IgD-negative memory B cell (primary cell): Measurements from ENCODE around the gene GRM1. TPM values are rescaled to one million over a fixed set of nuclear protein-coding genes. Genes with fewer than 3 reads are reported as not detected.

Source experiments
- H3K27ac Mint-ChIP-seq, 3 donors: one replicate each; pipeline ENCODE4 v1.8.0; 2020 to 2022; ENCODE audit warnings: mild to moderate bottlenecking in 3 of 3, mixed read lengths in 3 of 3, moderate library complexity in 1 of 3
- H3K27me3 Mint-ChIP-seq: one replicate; pipeline ENCODE4 v1.8.0; 2021; ENCODE audit warnings: mixed read lengths
- H3K36me3 Mint-ChIP-seq: one replicate; pipeline ENCODE4 v1.8.0; 2020; ENCODE audit warnings: mild to moderate bottlenecking, mixed read lengths
- H3K4me1 Mint-ChIP-seq, 3 donors: one replicate each; pipeline ENCODE4 v1.8.0; 2020 to 2022; ENCODE audit warnings: mixed read lengths in 3 of 3, mild to moderate bottlenecking in 1 of 3
- H3K4me3 Mint-ChIP-seq, 4 donors: one replicate each; pipeline ENCODE4 v1.8.0; 2020 to 2022; ENCODE audit warnings: mild to moderate bottlenecking in 4 of 4, mixed read lengths in 4 of 4, moderate library complexity in 3 of 4
- H3K9me3 Mint-ChIP-seq, 3 donors: one replicate each; pipeline ENCODE4 v1.8.0; 2020 to 2021; ENCODE audit warnings: mixed read lengths in 3 of 3, mild to moderate bottlenecking in 1 of 3
- polyA plus RNA-seq: library from polyadenylated mRNA; unstranded; fragments of 300-500 nt; fragmentation: Illumina TruSeq; gene quantifications from one replicate; pipeline ENCODE4 v1.2.3, GENCODE V29; 2021

Gene GRM1
- polyA plus RNA-seq, 1 donor from 2014 or later = not detected

- Mint-ChIP-seq H3K27ac (no peak overlapping the region), H3K9me3 (peaks cover 0 to 1% (median 1%) of the 10 kb centered on the region in 3 donors), H3K4me1 (no peaks in the 10 kb centered on the region), H3K36me3 (peaks cover 1% of the 10 kb centered on the region), H3K4me3 (no peak overlapping the region), H3K27me3 (peaks cover 1% of the 10 kb centered on the region)
Observed at GRCh38 chr6:146331013-146331412, 302.2 kb downstream of the GRM1 start.

- H3K36me3 Mint-ChIP-seq = peaks cover 1% of the 10 kb centered on the region
- no peaks in the 10 kb centered on the region for H3K4me1 Mint-ChIP-seq
- H3K27ac Mint-ChIP-seq = no peak overlapping the region
- H3K4me3 Mint-ChIP-seq = no peak overlapping the region
- peaks cover 1% of the 10 kb centered on the region for H3K27me3 Mint-ChIP-seq
- peaks cover 0 to 1% (median 0%) of the 10 kb centered on the region in 3 donors for H3K9me3 Mint-ChIP-seq
Observed at GRCh38 chr6:146335336-146335735, 306.5 kb downstream of the GRM1 start.

- Mint-ChIP-seq H3K27me3 (peaks cover 1% of the 10 kb centered on the region), H3K4me3 (no peak overlapping the region), H3K4me1 (no peaks in the 10 kb centered on the region), H3K27ac (no peak overlapping the region), H3K9me3 (no peaks in the 10 kb centered on the region), H3K36me3 (peaks cover 1% of the 10 kb centered on the region)
Observed at GRCh38 chr6:146336191-146336590, 307.3 kb downstream of the GRM1 start.

GRCh38 chr6:146337376-146337775 is 308.5 kb downstream of the GRM1 start:
- Mint-ChIP-seq H3K27ac (no peak overlapping the region), H3K36me3 (peaks cover 1% of the 10 kb centered on the region), H3K4me3 (no peak overlapping the region), H3K9me3 (no peaks in the 10 kb centered on the region), H3K4me1 (no peaks in the 10 kb centered on the region), H3K27me3 (peaks cover 1% of the 10 kb centered on the region)

- H3K9me3 Mint-ChIP-seq = no peaks in the 10 kb centered on the region
Observed at GRCh38 chr6:146339716-146340115, 310.9 kb downstream of the GRM1 start.

GRCh38 chr6:146341493-146342230 is 312.8 kb downstream of the GRM1 start:
- Mint-ChIP-seq H3K4me1 (no peaks in the 10 kb centered on the region), H3K27ac (no peak overlapping the region), H3K27me3 (no peaks in the 10 kb centered on the region), H3K9me3 (no peaks in the 10 kb centered on the region), H3K4me3 (no peak overlapping the region), H3K36me3 (no peaks in the 10 kb centered on the region)

More at GRCh38 chr6:146339716-146340115, 310.9 kb downstream of the GRM1 start:
- Mint-ChIP-seq H3K4me1 (no peaks in the 10 kb centered on the region), H3K4me3 (no peak overlapping the region), H3K36me3 (peaks cover 1% of the 10 kb centered on the region), H3K27ac (no peak overlapping the region), H3K27me3 (no peaks in the 10 kb centered on the region)

GRCh38 chr6:146345598-146345997 is 316.7 kb downstream of the GRM1 start:
- Mint-ChIP-seq H3K27me3 (no peaks in the 10 kb centered on the region), H3K36me3 (no peaks in the 10 kb centered on the region), H3K4me3 (no peak overlapping the region), H3K9me3 (no peaks in the 10 kb centered on the region), H3K27ac (no peak overlapping the region), H3K4me1 (no peaks in the 10 kb centered on the region)

- Mint-ChIP-seq H3K27me3 (no peaks in the 10 kb centered on the region), H3K27ac (no peak overlapping the region), H3K9me3 (peaks cover 0 to 2% (median 0%) of the 10 kb centered on the region in 3 donors), H3K36me3 (no peaks in the 10 kb centered on the region), H3K4me1 (no peaks in the 10 kb centered on the region), H3K4me3 (no peak overlapping the region)
Observed at GRCh38 chr6:146347090-146347489, 318.2 kb downstream of the GRM1 start.

GRCh38 chr6:146347690-146348089 is 318.8 kb downstream of the GRM1 start:
- peaks cover 0 to 4% (median 0%) of the 10 kb centered on the region in 3 donors for H3K9me3 Mint-ChIP-seq
- no peaks in the 10 kb centered on the region for H3K36me3 Mint-ChIP-seq
- H3K27me3 Mint-ChIP-seq = no peaks in the 10 kb centered on the region
- H3K27ac Mint-ChIP-seq = no peak overlapping the region
- H3K4me1 Mint-ChIP-seq = no peaks in the 10 kb centered on the region
- no peak overlapping the region for H3K4me3 Mint-ChIP-seq

- Mint-ChIP-seq H3K4me3 (no peak overlapping the region), H3K4me1 (no peaks in the 10 kb centered on the region), H3K27ac (no peak overlapping the region), H3K9me3 (peaks cover 0 to 4% (median 3%) of the 10 kb centered on the region in 3 donors), H3K27me3 (no peaks in the 10 kb centered on the region), H3K36me3 (no peaks in the 10 kb centered on the region)
Observed at GRCh38 chr6:146351018-146351417, 322.2 kb downstream of the GRM1 start.

GRCh38 chr6:146352163-146352562 is 323.3 kb downstream of the GRM1 start:
- Mint-ChIP-seq H3K4me3 (no peak overlapping the region), H3K9me3 (peaks cover 0 to 4% (median 3%) of the 10 kb centered on the region in 3 donors), H3K4me1 (no peaks in the 10 kb centered on the region), H3K27ac (no peak overlapping the region), H3K36me3 (no peaks in the 10 kb centered on the region), H3K27me3 (no peaks in the 10 kb centered on the region)

- H3K9me3 Mint-ChIP-seq = peaks cover 1 to 7% (median 4%) of the 10 kb centered on the region in 3 donors
- no peaks in the 10 kb centered on the region for H3K4me1 Mint-ChIP-seq
- H3K4me3 Mint-ChIP-seq = no peak overlapping the region
- no peak overlapping the region for H3K27ac Mint-ChIP-seq
- H3K27me3 Mint-ChIP-seq = no peaks in the 10 kb centered on the region
- H3K36me3 Mint-ChIP-seq = no peaks in the 10 kb centered on the region
Observed at GRCh38 chr6:146354451-146354850, 325.6 kb downstream of the GRM1 start.

- Mint-ChIP-seq H3K27me3 (no peaks in the 10 kb centered on the region), H3K9me3 (peaks cover 1 to 7% (median 4%) of the 10 kb centered on the region in 3 donors), H3K4me3 (no peak overlapping the region), H3K27ac (no peak overlapping the region), H3K36me3 (peaks cover under 1% of the 10 kb centered on the region), H3K4me1 (no peaks in the 10 kb centered on the region)
Observed at GRCh38 chr6:146355521-146356100, 326.7 kb downstream of the GRM1 start.

GRCh38 chr6:146357578-146358430 is 328.9 kb downstream of the GRM1 start:
- H3K4me3 Mint-ChIP-seq = no peak overlapping the region
- peaks cover 0 to 7% (median 1%) of the 10 kb centered on the region in 3 donors for H3K9me3 Mint-ChIP-seq
- H3K4me1 Mint-ChIP-seq = no peaks in the 10 kb centered on the region
- H3K27me3 Mint-ChIP-seq = no peaks in the 10 kb centered on the region
- H3K36me3 Mint-ChIP-seq = peaks cover 1% of the 10 kb centered on the region
- no peak overlapping the region for H3K27ac Mint-ChIP-seq

GRCh38 chr6:146358431-146359046 is 329.7 kb downstream of the GRM1 start:
- Mint-ChIP-seq H3K27me3 (no peaks in the 10 kb centered on the region), H3K9me3 (peaks cover 0 to 7% (median 1%) of the 10 kb centered on the region in 3 donors), H3K4me3 (no peak overlapping the region), H3K27ac (no peak overlapping the region), H3K36me3 (peaks cover 1% of the 10 kb centered on the region), H3K4me1 (no peaks in the 10 kb centered on the region)
